NCI-H1105 (cell line): ENCODE data around the gene ZNF154.
A peak's percentile ranks its signal among the peaks of the same experiment; 100 is the strongest.

Experiments
- DNase-seq: peaks from one replicate; lab custom pipeline; 2025; lab: John Stamatoyannopoulos, UW

Gene ZNF154

DNA sequence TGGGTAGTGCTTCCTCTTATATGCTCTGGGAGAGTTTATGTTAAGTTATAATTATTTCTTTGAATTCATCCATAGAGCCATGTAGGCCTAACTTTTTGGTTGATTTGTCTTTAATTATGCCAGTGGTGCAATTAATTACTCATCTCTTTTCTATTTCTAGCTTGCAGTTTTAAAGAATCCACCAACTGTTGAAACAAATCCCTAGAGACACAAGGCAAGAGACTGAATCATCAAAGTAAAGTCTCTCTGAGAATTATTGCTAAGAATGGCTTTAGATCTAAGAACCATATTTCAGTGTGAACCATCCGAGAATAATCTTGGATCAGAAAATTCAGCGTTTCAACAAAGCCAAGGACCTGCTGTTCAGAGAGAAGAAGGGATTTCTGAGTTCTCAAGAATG is 33.1 kb downstream of the ZNF154 start:
- DNase-seq: no peak

GRCh38 chr19:57672466-57672865 is 36.5 kb downstream of the ZNF154 start:
- DNase-seq: no peak

DNA sequence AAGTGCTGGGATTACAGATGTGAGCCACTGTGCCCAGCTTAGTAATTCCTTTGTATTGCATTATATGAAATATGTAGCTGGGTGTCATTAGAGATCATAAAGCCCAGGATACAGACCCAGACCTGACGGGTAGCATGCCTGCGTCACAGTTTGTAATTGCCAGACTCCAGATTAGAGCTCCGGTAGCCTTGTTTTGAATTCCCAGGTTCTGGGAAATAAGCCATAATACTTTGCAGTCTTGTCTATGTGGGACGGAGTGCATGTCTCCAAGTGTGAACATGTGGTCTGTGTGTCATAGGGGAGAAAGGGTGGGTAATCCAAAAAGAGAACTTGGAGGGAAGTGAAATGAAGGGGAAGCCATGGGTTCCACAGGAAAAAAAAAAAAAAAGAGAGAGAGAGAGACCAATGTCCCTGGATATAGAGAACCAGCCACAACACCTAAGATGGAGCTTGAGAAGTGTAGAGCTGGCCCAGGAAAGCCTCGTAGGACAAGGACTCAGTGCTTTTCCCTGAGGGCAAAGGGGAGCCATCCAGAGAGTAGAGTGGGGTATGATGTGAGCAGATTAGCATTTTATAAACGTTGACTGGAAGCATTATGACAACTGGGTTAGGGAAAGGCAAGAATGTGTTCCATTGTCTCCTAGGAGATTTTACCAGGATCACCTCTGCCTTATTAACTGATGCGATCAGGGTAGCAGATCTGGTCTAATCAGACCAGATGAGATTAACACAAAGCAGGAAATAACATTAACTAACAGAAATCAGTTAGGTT is 37.7 kb downstream of the ZNF154 start:
- no peak for DNase-seq

DNA sequence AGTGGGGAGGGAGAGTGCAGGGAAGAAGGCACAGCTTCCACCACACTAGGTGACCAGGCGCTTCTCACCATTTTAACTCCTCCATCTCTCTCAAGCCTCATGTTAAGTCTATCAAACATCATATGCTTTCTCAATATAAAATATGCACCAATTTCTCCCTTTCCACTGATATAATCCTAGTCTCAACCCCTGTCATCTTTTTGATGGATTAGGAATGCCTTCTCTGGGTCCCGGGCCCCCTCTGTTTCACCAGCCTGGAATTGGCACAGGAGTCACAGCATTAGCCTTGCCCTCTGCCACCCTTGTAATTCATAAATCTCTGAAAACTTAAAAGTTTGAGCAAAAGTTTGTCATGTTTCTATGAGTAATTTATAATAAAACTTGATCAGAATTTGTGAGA is 40.4 kb downstream of the ZNF154 start, which contains the start of gene ZSCAN4:
TSS of gene ZSCAN4 (plus strand) at position 301 of the 400 bp plus-strand sequence. CDS start 7,211 bp downstream, outside the sequence.
- no peak for DNase-seq

DNA sequence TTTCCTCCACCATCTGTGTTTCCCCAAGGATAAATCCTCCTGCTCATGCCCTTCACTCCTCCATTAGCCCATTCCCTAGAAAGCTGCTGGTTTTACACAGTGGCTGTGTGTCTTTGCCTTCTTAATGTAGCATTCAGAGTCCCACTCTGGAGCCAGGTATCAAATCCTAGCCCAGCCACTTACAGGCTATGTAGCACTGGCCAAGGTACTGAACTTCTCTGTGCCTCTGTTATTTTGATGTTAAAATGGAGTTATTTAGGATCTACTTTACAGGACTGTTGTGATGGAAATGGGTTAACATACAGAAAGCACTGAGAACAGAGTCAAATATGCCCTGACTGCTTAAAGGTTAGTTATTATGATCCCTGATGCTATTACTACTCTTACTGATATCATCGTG is 41.8 kb downstream of the ZNF154 start:
- no peak for DNase-seq

GRCh38 chr19:57665261-57665806 is 43.7 kb downstream of the ZNF154 start:
- no peak for DNase-seq

GRCh38 chr19:57664269-57665127 is 44.5 kb downstream of the ZNF154 start:
- peak; percentile 37 for DNase-seq

DNA sequence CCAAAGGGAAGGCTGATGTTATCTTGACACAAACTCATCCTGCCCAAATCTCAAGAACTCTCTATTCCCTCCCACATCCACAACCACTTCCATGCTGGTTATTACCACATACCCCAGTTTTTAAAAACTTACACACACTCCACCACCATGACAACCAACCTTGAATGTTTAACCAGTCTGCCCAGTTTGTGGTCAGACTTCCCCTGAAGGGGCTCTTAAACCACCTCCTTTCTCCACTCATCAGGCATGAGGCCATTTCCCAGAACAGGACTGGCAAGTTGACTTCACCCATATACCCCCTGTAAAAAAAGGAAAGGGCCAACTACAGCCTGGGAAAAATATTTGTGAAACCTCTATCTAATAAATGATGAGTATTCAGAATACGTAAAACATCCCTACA is 52.7 kb downstream of the ZNF154 start:
- no peak for DNase-seq

- DNase-seq: no peak
Measured at GRCh38 chr19:57655443-57655842, 53.6 kb downstream of the ZNF154 start.

- no peak for DNase-seq
Measured at GRCh38 chr19:57653689-57654088, 55.3 kb downstream of the ZNF154 start.

DNA sequence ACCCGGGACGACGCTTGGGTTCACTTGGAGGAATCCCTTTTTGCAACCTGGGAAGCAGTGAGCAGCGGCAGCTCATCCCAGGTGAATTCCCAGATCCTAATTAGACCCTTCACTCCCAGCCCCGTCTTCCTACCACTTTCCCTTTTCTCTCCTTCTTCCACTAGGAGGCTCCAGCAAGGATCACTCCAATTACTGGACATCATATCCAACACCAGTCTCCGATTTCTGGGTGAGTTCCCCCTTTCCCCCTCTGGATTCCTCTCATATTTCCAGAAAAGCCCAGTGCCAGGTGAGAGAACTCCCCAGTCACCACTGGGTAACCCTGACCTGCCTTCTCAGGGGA is 57.4 kb downstream of the ZNF154 start:
- no peak for DNase-seq

DNA sequence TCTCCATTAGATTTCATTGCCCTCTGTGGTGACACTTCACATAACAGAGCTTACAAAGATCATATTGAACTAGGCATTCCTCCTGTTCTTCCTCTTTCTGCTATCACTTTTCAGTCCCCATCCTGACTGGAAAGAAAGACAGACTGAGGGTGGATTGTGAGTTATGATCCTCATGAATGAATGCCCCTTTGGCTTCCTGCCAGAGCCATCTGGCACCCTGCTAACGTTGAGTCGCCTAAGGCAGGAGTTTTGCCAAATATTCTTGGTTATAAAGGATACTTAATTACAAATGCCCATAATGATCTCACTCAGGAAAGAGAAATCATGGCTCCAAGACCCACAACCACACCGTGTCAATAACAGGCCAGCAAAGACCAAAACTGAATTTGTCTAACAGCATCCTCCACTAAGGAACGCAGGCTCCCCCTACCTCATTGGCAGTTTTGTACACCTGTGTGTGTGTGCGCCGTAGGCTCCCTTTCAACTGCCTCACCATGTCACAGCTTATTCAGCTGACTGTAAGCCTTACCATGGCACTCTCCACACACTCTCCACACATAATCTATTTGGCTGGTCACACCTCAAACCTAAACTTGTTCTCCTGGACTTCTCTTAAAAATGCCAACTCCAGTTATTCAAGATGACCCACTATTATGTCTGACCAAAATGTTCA is 60.5 kb downstream of the ZNF154 start:
- peak; percentile 86 for DNase-seq
